HG02973 (cell line): ENCODE results near the gene TMEM209.
"Not testable (repeated sequence)": the region's sequence is repeated elsewhere in the genome, so short reads cannot be mapped to it uniquely, and the experiment has no call there.

Experiments used
- ATAC-seq: cut with Tn5 transposase; IDR thresholded peaks from one replicate; pipeline ENCODE4 v1.9.1; 2021; ENCODE audit warnings: moderate library complexity; ENCODE audit not compliant: unreplicated experiment

Gene TMEM209

DNA sequence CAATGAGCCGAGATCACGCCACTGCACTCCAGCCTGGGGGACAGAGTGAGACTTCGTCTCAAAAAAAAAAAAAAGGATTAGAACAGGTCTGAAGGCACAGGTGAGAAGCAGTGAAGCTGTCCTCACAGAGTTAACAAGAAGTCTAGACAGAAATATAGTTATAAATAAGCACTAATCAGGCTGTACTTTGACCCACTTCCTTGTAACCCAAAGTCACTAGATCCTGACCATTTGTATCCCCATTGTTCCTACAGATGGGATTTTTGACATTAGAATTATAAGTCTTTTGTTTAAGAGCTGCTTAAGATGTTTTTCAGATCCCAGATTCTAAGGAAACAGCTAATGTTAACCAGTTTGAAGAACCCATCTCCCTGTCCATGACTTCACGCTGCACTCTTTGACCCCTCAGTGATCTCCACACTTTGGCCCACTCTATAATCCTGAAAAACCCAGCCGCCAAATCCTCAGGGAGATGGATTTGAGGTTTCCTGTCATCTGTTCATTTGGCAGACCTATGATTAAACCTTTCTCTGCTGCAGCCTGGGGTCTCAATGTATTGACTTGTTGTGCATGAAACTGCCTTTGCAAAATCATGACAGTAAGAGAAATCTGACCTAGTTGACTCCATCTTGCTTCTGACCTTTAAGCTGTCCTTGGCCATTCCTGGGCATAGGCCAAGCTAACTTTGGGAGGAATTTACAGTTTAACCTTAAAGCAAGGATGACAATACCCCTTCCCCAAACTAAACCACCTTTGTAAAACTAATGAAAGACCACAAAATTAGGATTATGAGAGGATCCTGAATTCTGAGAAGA lies 13.8 kb upstream of the TMEM209 start:
- ATAC-seq, result no peak

DNA sequence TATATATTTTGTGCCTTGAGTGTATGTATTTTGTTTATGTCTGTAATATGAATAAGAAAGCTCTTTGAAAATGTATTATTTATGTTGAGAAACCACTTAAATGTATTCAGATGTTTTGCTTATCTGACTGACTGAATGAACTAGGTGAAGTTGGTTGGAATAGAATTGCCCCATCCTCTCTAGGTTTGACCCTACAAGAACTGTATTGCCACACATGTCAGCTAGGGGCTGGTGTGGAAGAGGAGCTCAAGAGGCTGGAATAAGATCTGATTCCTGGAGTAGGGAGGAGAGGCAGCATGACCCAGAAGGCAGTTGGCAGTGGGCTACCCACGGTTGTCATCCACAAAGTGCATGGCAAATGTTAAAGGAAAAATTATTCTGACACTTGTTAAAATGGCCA lies 11.5 kb upstream of the TMEM209 start:
- no peak for ATAC-seq

GRCh38 chr7:130216025-130216424 lies 10.8 kb upstream of the TMEM209 start:
- no peak for ATAC-seq

DNA sequence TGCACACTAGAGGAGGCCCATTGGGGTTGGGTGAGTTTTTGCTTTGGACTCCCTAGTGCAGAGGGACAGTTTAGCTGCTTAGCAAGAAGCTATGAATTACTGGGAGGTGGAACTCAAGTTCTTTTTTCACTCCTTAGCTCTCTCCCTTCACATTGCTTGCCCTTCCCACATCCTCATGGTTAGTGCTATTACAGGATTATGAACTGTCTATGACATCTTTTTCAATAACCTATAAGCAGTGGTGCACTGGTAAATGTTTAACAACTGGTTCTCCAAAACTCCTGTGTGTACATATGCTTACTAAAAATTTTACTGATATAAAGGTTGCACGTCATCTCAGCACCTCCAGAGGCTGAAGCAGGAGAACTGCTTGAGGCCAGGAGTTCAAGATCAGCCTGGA lies 8.6 kb upstream of the TMEM209 start:
- ATAC-seq, result no peak

- no peak for ATAC-seq
Observed at GRCh38 chr7:130210181-130210935, 5.2 kb upstream of the TMEM209 start.

DNA sequence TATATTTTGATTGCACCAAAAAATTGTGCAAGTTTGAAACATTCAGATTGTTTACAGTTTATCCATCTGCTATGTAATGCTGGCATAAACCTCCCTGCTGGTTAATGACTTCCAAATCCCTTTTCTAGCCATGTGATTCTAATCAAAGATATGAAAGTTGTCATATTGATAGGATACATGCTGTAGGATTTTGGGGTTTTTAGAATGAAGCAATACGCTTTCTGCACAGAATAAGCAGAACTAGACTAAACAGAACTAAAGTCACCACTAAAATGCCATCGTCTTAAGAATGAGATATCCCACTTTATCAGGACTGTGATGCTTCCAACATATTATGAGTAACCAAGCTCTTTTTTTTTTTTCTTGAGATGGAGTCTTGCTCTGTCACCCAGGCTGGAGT lies 3.3 kb upstream of the TMEM209 start:
- ATAC-seq, result no peak

DNA sequence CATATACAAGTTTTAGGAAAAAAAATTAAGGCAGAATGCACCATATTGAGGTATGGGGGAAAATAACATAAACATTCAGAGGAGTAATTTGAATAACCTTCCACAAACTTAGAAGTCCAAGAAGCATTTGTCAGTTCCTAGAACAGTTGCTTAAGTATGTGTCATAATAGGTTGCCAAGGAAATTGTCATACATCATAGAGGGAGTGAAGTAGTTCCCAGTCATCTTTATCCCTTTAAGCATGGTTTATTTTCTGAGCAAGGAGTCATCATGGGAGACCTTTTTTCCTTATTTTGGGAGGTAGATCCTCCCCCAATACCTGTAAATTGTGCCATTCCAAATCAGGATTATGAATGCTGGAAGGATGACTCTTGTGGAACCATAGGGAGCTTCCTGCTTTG lies 2.4 kb upstream of the TMEM209 start, which contains the start of gene SSMEM1:
Gene SSMEM1 (plus strand): TSS at position 219 of the 400 bp plus-strand sequence. CDS start 51 bp downstream, at position 270.
- no peak for ATAC-seq

DNA sequence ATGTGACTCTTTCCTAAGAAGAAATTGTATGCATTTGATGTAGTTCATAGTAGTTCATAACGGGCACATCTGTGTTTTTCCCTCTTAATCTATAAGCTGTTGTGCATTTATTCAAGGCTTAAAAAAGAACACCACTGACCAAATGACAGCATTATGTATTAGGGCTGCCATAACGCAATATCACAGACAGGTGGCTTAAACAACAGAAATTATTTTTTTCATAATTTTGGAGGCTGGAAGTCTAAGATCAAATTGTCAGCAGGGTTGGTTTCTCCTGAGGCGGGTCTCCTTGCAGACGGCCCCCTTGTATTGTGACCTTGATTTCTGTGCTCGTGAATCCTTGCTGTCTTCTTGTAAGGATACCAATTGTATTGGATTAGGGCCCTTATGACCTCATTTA lies 1.8 kb upstream of the TMEM209 start:
- ATAC-seq, result no peak

GRCh38 chr7:130201796-130202195 lies 3.4 kb downstream of the TMEM209 start:
- no peak for ATAC-seq

- ATAC-seq, result no peak
Observed at GRCh38 chr7:130197094-130197493, 8.1 kb downstream of the TMEM209 start.

DNA sequence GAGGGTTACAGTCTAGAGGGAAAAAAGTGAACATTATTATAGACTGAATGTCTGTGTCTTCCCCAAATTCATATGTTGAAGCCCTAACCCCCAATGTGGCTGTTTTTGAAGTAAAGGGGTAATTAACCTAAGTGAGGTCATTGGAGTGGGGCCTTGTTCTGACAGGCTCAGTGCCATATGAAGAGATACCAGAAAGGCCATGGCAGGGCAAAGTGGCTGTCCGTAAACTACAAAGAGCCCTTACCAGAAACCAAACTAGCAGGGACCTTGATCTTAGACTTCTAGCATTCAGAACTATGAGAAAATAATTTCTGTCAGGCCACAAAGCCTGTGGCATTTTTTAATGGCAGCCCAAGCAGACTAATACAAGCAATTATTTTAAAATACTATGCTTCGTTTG lies 8.7 kb downstream of the TMEM209 start:
- ATAC-seq, result no peak

DNA sequence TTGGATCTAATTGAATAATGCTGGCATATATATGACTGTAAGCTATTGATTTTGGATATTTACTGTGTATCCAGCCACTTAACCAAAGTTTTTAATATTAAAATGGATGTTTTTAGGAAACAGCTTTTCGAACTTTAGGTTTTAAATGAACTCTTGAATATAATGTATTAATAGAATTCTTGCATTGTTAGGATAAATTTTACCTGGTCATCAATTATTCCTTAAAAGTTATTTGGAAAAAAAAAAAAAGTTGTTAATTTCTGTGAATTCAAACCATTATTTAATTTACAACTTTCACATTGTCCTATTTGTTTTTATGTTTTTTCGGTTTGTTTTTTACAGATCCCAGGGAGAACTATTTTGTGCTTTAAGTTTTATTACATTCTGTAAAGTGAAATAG lies 9.8 kb downstream of the TMEM209 start:
- no peak for ATAC-seq

GRCh38 chr7:130191791-130192190 lies 13.4 kb downstream of the TMEM209 start:
- no peak for ATAC-seq

DNA sequence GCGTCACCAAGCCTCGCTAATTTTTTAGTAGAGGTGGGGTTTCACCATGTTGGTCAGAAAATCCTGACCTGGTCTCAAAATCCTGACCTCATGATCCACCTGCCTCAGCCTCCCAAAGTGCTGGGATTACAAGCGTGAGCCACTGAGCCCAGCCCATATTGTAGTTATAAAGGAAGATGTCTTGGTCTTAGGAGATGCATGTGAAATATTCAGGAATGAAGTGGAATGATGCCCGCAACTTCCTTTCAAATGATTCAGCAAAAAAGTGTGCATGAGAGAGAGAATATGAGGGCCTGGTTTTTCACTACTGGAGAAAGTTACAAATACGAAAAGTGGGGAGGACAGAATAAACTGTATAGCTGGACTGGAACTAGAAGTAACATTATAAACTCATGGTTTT lies 15.9 kb downstream of the TMEM209 start:
- ATAC-seq, result no peak

DNA sequence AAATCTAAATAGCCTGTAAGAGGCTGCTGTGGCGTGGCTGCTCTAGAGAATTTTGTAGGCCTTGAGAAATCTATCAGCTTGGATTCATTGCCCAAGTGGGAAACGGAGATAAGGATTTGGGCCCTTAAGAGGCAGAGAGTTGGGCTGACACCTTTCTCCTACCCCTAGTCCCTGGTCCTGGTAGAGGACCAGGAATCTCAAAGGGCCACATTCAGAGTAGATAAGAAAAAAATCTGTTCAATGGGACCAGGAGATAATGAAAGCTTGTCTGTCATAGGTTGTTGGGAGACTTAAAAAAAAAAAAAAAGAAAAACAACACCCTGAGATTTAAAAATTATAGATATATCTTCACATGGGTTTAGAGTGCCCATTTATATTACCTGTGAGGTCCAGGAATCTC lies 17.8 kb downstream of the TMEM209 start:
- no peak for ATAC-seq

- ATAC-seq, result not testable (repeated sequence)
Observed at GRCh38 chr7:130184349-130184748, 20.9 kb downstream of the TMEM209 start.

DNA sequence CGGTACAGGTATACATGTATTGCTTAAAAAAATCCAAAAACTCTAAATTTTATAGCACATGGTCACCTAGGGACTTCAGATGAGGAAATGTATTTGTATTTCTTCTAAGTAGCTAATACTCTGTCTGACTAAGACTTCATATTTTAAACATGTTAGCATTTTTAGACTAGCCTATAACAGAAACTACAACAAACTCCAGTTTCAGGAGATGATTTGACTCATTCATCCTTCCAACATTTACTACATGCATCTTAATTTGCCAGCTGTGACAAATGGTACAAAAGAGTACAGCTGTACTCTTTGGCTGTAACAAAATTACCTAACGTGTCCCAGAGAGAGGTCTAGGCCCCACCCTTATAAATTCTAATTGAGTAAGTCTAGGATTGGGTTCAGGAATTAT lies 22.2 kb downstream of the TMEM209 start:
- ATAC-seq, result peak; percentile 91

- ATAC-seq, result no peak
Observed at GRCh38 chr7:130181263-130181605, 24.0 kb downstream of the TMEM209 start.

GRCh38 chr7:130180571-130181262 lies 24.5 kb downstream of the TMEM209 start:
- ATAC-seq, result no peak

GRCh38 chr7:130179631-130180030 lies 25.6 kb downstream of the TMEM209 start:
- no peak for ATAC-seq

DNA sequence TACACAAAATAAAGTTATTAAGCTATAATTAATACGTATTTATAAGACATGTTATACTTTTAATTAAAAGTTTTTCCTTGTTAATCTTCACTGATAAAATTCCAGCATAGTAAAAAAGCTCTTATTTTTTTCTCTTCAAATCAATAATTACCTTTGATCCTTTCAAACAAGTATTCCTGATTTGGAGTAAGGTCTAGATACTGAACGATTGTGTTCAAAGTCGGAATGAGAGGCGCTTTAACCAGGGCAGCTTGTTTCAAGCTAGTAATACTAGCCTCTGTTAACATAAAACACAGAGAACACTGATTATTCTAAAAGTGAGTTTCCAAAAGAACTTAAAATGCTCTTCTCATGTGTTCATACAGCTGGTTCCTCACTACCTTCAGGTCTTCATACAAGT lies 27.0 kb downstream of the TMEM209 start:
- no peak for ATAC-seq
